ENCODE data around the gene MAD1L1. TPM values are rescaled to one million over a fixed set of nuclear protein-coding genes. Genes with fewer than 3 reads are reported as not detected.
"Not testable (repeated sequence)": the region's sequence is repeated elsewhere in the genome, so short reads cannot be mapped to it uniquely, and the experiment has no call there.

The MAD1L1 gene
- total and polyA plus RNA-seq, 8 donors, result 21.4 to 58.8 (median 22.5) TPM

GRCh38 chr7:1970895-1971294 lies 261.9 kb downstream of the MAD1L1 start:
- ATAC-seq (no peak), DNase-seq (peak in 2 of 4 donors; percentile 15 to 51)
- TF ChIP-seq, protein P1, sequence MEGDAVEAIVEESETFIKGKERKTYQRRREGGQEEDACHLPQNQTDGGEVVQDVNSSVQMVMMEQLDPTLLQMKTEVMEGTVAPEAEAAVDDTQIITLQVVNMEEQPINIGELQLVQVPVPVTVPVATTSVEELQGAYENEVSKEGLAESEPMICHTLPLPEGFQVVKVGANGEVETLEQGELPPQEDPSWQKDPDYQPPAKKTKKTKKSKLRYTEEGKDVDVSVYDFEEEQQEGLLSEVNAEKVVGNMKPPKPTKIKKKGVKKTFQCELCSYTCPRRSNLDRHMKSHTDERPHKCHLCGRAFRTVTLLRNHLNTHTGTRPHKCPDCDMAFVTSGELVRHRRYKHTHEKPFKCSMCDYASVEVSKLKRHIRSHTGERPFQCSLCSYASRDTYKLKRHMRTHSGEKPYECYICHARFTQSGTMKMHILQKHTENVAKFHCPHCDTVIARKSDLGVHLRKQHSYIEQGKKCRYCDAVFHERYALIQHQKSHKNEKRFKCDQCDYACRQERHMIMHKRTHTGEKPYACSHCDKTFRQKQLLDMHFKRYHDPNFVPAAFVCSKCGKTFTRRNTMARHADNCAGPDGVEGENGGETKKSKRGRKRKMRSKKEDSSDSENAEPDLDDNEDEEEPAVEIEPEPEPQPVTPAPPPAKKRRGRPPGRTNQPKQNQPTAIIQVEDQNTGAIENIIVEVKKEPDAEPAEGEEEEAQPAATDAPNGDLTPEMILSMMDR (IDR thresholded peaks at IDR 0.05), result no peak
- Histone ChIP-seq H3K4me1 (no peaks in the 10 kb centered on the region), H3K4me3 (no peak overlapping the region), H3K27me3 (no peaks in the 10 kb centered on the region), H3K27ac (no peak overlapping the region), H3K9me3 (no peaks in the 10 kb centered on the region), H3K36me3 (peaks cover 0 to 22% of the 10 kb centered on the region in 2 donors)
- intact Hi-C loops (cut with DNase I), result no loop called here

DNA sequence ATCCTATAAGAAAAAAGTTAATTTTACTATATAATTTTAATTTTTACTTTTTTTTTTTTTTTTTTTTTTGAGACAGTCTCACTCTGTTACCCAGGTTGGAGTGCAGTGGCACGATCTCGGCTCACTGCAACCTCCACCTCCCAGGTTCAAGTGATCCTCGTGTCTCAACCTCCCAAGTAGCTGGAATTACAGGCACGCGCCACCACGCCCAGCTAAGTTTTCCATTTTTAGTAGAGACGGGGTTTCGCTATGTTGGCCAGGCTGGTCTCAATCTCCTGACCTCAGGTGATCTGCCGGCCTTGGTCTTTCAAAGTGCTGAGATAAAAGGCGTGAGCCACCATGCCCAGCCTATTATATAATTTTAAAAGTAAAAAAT lies 262.5 kb downstream of the MAD1L1 start:
- H3K27ac ChIP-seq; H3K4me1 ChIP-seq; H3K27me3 ChIP-seq; H3K4me3 ChIP-seq; intact Hi-C loops (cut with DNase I); ATAC-seq; H3K9me3 ChIP-seq: not testable (repeated sequence)
- DNase-seq, result peak in 2 of 4 donors; percentile 10 to 21
- peaks cover 0 to 16% of the 10 kb centered on the region in 2 donors for H3K36me3 ChIP-seq

- no peak overlapping the region for H3K27ac ChIP-seq
Observed at GRCh38 chr7:1969459-1970284, 263.1 kb downstream of the MAD1L1 start.

DNA sequence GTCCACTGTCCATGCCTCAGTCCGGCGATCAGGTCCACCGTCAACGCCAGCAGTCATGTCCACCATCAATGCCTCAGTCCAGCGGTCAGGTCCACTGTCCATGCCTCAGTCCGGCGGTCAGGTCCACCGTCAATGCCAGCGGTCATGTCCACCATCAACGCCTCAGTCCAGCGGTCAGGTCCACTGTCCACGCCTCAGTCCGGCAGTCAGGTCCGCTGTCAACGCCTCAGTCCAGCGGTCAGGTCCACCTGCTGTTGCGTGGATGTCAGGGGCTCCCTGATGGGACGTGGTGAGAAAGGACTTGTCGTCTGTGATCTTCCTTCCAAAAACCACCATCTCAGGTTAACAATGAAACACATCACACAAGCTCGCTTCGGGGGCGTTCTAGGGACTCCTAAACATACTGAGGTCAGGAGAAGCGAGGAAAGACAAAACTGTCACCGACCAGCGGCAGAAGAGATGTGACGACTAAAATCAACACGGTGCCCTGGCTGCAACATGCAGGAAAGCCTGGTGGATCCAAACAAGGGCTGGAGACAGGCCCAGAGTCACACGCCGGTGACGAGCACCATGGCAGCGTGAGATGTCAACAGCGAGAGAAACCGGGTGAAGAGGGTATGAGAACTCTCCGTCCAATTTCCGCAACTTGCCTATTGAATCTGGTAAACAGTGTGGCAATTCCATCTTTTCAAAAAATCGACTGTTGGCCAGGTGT lies 264.2 kb downstream of the MAD1L1 start:
- no peak overlapping the region for H3K4me3 ChIP-seq
- H3K27me3 ChIP-seq, result no peaks in the 10 kb centered on the region
- H3K9me3 ChIP-seq, result no peaks in the 10 kb centered on the region
- ATAC-seq, result no peak
- peaks cover 0 to 18% of the 10 kb centered on the region in 2 donors for H3K36me3 ChIP-seq
- DNase-seq, result peak in 2 of 4 donors; percentile 27 to 62
- no peaks in the 10 kb centered on the region for H3K4me1 ChIP-seq
- intact Hi-C loops (cut with DNase I), result no loop called here
- H3K27ac ChIP-seq, result no peak overlapping the region
- TF ChIP-seq, protein P1 (IDR thresholded peaks at IDR 0.05), result no peak

More at GRCh38 chr7:1969459-1970284, 263.1 kb downstream of the MAD1L1 start:
- DNase-seq (peak in 1 of 4 donors; percentile 16), ATAC-seq (no peak)
- no peaks in the 10 kb centered on the region for H3K9me3 ChIP-seq
- peaks cover 0 to 12% of the 10 kb centered on the region in 2 donors for H3K36me3 ChIP-seq
- intact Hi-C loops (cut with DNase I), result no loop called here
- no peak overlapping the region for H3K4me3 ChIP-seq
- H3K27me3 ChIP-seq, result no peaks in the 10 kb centered on the region
- no peaks in the 10 kb centered on the region for H3K4me1 ChIP-seq
- TF ChIP-seq, protein P1 (IDR thresholded peaks at IDR 0.05), result no peak

GRCh38 chr7:1967512-1968396 lies 265.0 kb downstream of the MAD1L1 start:
- no peak for ATAC-seq
- DNase-seq, result peak in 2 of 4 donors; percentile 28 to 60
- intact Hi-C loops (cut with DNase I), result no loop called here

More at GRCh38 chr7:1967512-1968396, 265.0 kb downstream of the MAD1L1 start:
- Histone ChIP-seq H3K27ac (no peak overlapping the region), H3K36me3 (peaks cover 0 to 26% of the 10 kb centered on the region in 2 donors), H3K4me3 (no peak overlapping the region), H3K9me3 (peaks cover 0 to 3% of the 10 kb centered on the region in 2 donors), H3K4me1 (no peaks in the 10 kb centered on the region), H3K27me3 (no peaks in the 10 kb centered on the region)
- TF ChIP-seq, protein P1 (IDR thresholded peaks at IDR 0.05), result no peak

Measured in left lung (tissue), 10 donors.